PC-9 (cell line): ENCODE data around the gene MTCH2. TPM values are rescaled to one million over a fixed set of nuclear protein-coding genes. Genes with fewer than 3 reads are reported as not detected.

Experiments used
- BruUV-seq: library from RNA; stranded (reverse); fragments of 400-500 nt; replicated peaks from 2 replicates; lab custom pipeline; 2021; lab: Mats Ljungman, UMichigan
- CTCF ChIA-PET: fragments of 300-600 bp; sonication (Branson Sonifier 250); formaldehyde crosslinking; loops from one replicate; lab custom pipeline; 2022; ENCODE audit warnings: antibody characterized with exemption; lab: Charles Lee
- POLR2A ChIA-PET: fragments of 300-600 bp; sonication (Branson Sonifier 250); formaldehyde crosslinking; loops from one replicate; lab custom pipeline; 2022; ENCODE audit warnings: antibody characterized with exemption; ENCODE audit not compliant: unreplicated experiment; lab: Charles Lee
- DNase-seq, 2 experiments: peaks; one replicate each; pipeline versions ENCODE4 v3.0.0 to v3.0.0-alpha.2; 2015 to 2022; ENCODE audit warnings: mixed read lengths in 1 of 2
- H2AFZ ChIP-seq: fragments of 200-600 bp; sonication (generic); 2 replicates; pipeline ENCODE4 v1.8.1; 2017; ENCODE audit warnings: antibody characterized with exemption
- H3F3A ChIP-seq: fragments of 200-600 bp; sonication (generic); 2 replicates; pipeline ENCODE4 v1.8.1; 2017; ENCODE audit warnings: antibody characterized with exemption, mild to moderate bottlenecking, low read depth; ENCODE audit not compliant: insufficient read depth
- H3K27ac ChIP-seq: fragments of 200-600 bp; sonication (generic); 2 replicates; pipeline ENCODE4 v1.6.1; 2016; ENCODE audit warnings: mixed run types
- H3K27me3 ChIP-seq: fragments of 200-600 bp; sonication (generic); 2 replicates; pipeline ENCODE4 v1.6.1; 2016; ENCODE audit warnings: low read depth, mixed run types; ENCODE audit not compliant: insufficient read depth
- H3K36me3 ChIP-seq: fragments of 200-600 bp; sonication (generic); 2 replicates; pipeline ENCODE4 v1.6.1; 2016; ENCODE audit warnings: low read depth, mixed run types
- H3K4me1 ChIP-seq: fragments of 200-600 bp; sonication (generic); replicated peaks from 2 replicates; pipeline ENCODE4 v1.6.1; 2016; ENCODE audit warnings: mixed run types; ENCODE audit not compliant: insufficient read depth
- H3K4me2 ChIP-seq: fragments of 200-600 bp; sonication (generic); 2 replicates; pipeline ENCODE4 v1.6.1; 2017; ENCODE audit warnings: mixed run types
- H3K4me3 ChIP-seq: fragments of 200-600 bp; sonication (generic); 2 replicates; pipeline ENCODE4 v1.6.1; 2016; ENCODE audit warnings: mixed run types
- H3K79me2 ChIP-seq: fragments of 200-600 bp; sonication (generic); 2 replicates; pipeline ENCODE4 v1.6.1; 2017; ENCODE audit warnings: low read depth, mixed run types
- H3K9me2 ChIP-seq: fragments of 200-600 bp; sonication (generic); 2 replicates; pipeline ENCODE4 v1.8.1; 2017; ENCODE audit warnings: mild to moderate bottlenecking; ENCODE audit not compliant: insufficient read depth
- H3K9me3 ChIP-seq: fragments of 200-600 bp; sonication (generic); 2 replicates; pipeline ENCODE4 v1.8.1; 2016; ENCODE audit warnings: low read depth; ENCODE audit not compliant: insufficient read depth
- H4K20me1 ChIP-seq: fragments of 200-600 bp; sonication (generic); 2 replicates; pipeline ENCODE4 v1.8.1; 2017; ENCODE audit not compliant: insufficient read depth
- CTCF ChIP-seq: fragments of 200-600 bp; sonication (generic); conservative IDR thresholded peaks from 2 replicates; pipeline ENCODE4 v1.6.1; 2017; ENCODE audit warnings: mixed run types, antibody characterized with exemption, mild to moderate bottlenecking, moderate library complexity
- EZH2 ChIP-seq: fragments of 200-600 bp; sonication (generic); IDR thresholded peaks from 2 replicates; pipeline ENCODE4 v1.8.0; 2017; ENCODE audit warnings: antibody characterized with exemption, low read depth
- intact Hi-C: fragments of 100-400 bp; cut with micrococcal nuclease; formaldehyde crosslinking; loops from one replicate; pipeline ENCODE4 v1.10.0; 2022; ENCODE audit not compliant: unreplicated experiment
- total RNA-seq: library from RNA; stranded (reverse); gene quantifications from 2 replicates; pipeline ENCODE4 v1.2.3, GENCODE V29; 2021

The MTCH2 gene
- total RNA-seq, 1 experiment from 2014 or later: 147 TPM

GRCh38 chr11:47592970-47593369 is 49.4 kb downstream of the MTCH2 start:
- Histone ChIP-seq H3K79me2 (no peaks in the 10 kb centered on the region), H3K4me3 (no peak overlapping the region), H3K27ac (no peak overlapping the region), H3K9me2 (no peaks in the 10 kb centered on the region), H3K4me1 (no peaks in the 10 kb centered on the region), H3F3A (peaks cover 7% of the 10 kb centered on the region; the same call in 1 of the 2 replicates), H3K9me3 (no peaks in the 10 kb centered on the region), H3K36me3 (no peaks in the 10 kb centered on the region), H3K4me2 (no peak overlapping the region), H2AFZ (no peak overlapping the region), H3K27me3 (peaks cover 22% of the 10 kb centered on the region; the same call in 1 of the 2 replicates), H4K20me1 (no peaks in the 10 kb centered on the region)
- CTCF ChIA-PET: no interaction called here
- no peak for DNase-seq
- no peak for TF ChIP-seq EZH2
- TF ChIP-seq CTCF: no peak
- BruUV-seq: no TSS peak
- POLR2A ChIA-PET: no interaction called here
- intact Hi-C loops: no loop called here

- Histone ChIP-seq H4K20me1 (no peaks in the 10 kb centered on the region), H3K36me3 (no peaks in the 10 kb centered on the region), H3K27me3 (peaks cover 22% of the 10 kb centered on the region; the same call in 1 of the 2 replicates), H3K79me2 (no peaks in the 10 kb centered on the region), H3K9me3 (no peaks in the 10 kb centered on the region), H3F3A (peaks cover 7% of the 10 kb centered on the region; the same call in 1 of the 2 replicates), H2AFZ (no peak overlapping the region), H3K4me1 (no peaks in the 10 kb centered on the region), H3K4me3 (no peak overlapping the region), H3K9me2 (no peaks in the 10 kb centered on the region), H3K27ac (no peak overlapping the region), H3K4me2 (no peak overlapping the region)
- BruUV-seq: no TSS peak
- DNase-seq: no peak
- TF ChIP-seq CTCF: no peak
- TF ChIP-seq EZH2: no peak
- intact Hi-C loops: no loop called here
- ChIA-PET POLR2A (no interaction called here), CTCF (no interaction called here)
These were observed 50.1 kb downstream of the MTCH2 start for GRCh38 chr11:47592251-47592650.

- POLR2A ChIA-PET: no interaction called here
- no peaks in the 10 kb centered on the region for H3K79me2 ChIP-seq
- intact Hi-C loops: no loop called here
- CTCF ChIA-PET: interaction anchor here (0.6 kb wide), 1 partner anchor 38 kb away, joined by 4 read pairs; no protein-coding TSS in a partner anchor
- H3K36me3 ChIP-seq: no peaks in the 10 kb centered on the region
- DNase-seq: no peak
- H3F3A ChIP-seq: peaks cover 7% of the 10 kb centered on the region; the same call in 1 of the 2 replicates
- H3K9me2 ChIP-seq: no peaks in the 10 kb centered on the region
- no peaks in the 10 kb centered on the region for H4K20me1 ChIP-seq
- H3K4me1 ChIP-seq: no peaks in the 10 kb centered on the region
- H3K9me3 ChIP-seq: no peaks in the 10 kb centered on the region
- H3K27me3 ChIP-seq: peaks cover 22% of the 10 kb centered on the region; the same call in 1 of the 2 replicates
- no peak overlapping the region for H3K4me3 ChIP-seq
- H3K27ac ChIP-seq: no peak overlapping the region
- TF ChIP-seq EZH2 (no peak), CTCF (no peak)
- no TSS peak for BruUV-seq
- no peak overlapping the region for H3K4me2 ChIP-seq
- no peak overlapping the region for H2AFZ ChIP-seq
These were observed 50.6 kb downstream of the MTCH2 start for GRCh38 chr11:47591764-47592163.
